ENCODE results near the gene WDR82.

Gene WDR82

DNA sequence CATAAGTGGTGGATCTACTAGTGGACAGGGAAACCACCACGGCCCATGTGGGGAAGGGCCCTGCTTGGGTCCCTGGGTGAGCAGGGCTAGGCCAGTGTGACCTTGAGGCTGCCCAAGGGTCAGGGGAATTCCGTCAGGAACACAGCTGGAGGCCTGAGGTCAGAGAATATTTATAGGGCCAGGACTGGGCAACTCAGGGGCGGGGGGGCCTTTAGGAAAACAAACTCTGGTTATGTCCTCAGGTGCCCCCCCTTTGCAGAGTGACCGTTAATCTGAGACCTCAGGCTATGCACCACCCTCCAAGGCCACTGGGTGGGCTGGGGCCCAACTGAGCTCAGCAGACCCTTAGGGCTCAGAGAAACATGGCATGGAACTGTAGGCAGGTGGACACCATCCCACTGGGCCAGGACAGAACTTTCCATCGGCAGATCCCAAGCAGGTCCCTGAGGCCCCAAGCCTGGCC is 42.0 kb downstream of the WDR82 start:
- no peak for FAIRE-seq

DNA sequence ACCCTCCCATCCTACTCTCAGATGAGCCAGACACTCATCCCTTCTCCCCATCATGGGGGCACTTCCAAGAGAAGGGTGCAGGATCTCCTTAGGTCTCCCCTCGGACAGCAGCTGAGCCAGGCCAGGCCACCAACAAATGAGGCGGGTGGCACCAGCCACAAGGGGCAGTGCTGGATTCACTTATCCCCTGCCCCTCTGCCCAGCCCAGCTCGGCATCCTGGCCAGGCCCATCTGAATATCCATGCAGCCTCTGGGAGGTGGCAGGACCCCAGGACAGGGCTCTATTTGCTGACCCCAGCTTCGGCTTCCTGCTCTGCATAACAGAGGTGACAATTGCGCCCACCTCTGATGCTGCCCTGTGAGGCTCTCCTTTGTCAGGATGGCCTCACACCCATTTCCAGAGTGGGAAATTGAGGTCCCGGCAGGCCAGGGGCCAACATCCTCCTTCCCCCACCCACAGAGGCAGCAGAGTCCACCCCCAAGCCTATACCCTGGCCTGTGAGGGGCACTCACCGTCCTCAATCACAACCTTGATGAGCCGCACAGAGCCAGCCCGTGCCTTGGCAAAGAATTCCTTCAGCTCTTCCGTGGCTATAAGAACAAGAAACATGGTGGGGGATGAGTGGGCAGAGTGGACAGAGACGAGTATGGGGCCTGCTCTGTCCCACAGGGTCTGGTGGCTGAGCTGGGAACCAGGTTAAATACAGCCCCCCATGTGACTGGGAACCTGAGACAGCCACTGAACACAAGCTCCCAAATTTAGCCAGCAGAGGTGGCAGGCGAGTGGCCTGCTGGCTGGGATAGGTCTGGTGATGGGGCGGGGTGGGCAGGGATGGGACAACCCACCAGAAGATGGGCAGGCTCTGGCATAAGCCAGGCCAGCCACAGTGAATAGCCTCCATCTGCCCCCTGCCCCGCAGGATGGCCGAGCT is 43.7 kb downstream of the WDR82 start:
- no peak for FAIRE-seq

DNA sequence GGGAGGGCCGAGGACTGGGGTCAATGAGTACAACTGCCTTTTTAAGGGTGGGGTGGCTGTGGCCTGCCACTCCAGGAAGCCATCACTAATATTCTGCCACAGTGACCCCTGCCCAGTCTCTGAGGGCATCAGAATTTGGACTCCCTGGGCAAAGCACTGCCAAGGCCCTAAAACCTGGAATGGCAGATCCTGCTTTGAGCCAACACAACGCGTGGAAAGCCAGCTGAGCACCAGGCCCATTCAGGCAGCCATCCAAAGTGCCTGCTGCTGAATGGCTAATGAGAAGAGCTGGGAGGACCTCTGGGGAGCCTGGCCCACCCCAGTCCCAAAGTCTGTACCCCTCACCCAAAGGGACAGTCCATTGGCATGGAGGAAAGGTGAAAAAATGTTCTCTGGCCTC is 44.5 kb downstream of the WDR82 start:
- FAIRE-seq = no peak

DNA sequence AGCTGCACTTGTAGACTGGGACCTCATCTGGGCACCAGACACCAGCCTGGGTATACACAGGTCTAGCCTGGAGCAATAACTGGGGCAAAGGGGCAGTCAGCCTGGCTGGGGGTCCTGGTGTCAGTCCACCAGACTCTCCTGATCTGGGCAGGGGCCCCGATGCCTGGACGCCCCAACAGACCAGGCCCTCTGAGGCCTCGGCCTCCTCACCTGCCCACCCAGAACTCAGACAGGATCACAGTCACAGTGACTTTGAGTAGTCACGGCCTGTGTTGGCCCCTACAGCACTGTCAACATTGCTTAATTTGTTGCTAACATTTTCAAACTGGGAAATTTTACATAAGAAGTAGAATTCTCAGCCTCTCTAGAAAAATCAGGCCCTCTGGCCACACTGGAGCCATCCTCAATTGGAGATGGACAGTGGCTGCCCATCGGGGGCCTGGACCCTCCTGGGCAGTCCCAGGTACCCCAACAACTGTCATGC is 45.3 kb downstream of the WDR82 start:
- no peak for FAIRE-seq

DNA sequence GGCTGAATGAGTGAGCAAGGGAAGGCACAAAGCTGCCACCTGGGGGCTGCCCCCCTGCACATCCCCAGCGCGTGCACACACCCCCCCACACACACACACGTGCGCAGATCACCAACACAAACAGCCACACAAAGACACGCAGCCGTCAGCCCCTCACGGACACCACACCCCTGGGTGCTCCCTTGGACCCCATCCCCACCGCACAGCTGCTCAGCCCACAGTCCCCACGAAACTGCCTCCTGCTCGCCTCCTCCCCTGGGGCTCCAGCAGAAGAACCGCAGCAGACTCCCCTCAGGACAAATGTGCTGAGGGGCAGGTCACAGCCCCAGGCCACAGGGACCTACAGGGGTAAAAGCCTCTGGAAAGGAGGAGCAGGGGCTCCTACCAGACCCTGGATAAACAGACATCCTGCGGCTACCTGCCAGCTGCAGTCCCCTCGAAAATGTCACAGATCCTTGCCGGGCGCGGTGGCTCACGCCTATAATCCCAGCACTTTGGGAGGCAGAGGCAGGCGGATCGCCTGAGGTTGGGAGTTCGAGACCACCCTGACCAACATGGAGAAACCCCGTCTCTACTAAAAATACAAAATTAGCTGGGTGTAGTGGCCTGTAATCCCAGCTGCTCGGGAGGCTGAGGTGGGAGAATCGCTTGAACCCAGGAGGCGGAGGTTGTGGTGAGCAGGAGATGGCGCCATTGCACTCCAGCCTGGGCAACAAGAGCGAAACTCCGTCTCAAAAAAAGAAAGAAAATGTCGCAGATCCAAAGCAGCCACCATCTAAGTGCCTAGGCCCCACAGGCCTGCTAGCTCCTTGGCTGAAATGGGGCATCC is 46.0 kb downstream of the WDR82 start:
- FAIRE-seq = no peak

DNA sequence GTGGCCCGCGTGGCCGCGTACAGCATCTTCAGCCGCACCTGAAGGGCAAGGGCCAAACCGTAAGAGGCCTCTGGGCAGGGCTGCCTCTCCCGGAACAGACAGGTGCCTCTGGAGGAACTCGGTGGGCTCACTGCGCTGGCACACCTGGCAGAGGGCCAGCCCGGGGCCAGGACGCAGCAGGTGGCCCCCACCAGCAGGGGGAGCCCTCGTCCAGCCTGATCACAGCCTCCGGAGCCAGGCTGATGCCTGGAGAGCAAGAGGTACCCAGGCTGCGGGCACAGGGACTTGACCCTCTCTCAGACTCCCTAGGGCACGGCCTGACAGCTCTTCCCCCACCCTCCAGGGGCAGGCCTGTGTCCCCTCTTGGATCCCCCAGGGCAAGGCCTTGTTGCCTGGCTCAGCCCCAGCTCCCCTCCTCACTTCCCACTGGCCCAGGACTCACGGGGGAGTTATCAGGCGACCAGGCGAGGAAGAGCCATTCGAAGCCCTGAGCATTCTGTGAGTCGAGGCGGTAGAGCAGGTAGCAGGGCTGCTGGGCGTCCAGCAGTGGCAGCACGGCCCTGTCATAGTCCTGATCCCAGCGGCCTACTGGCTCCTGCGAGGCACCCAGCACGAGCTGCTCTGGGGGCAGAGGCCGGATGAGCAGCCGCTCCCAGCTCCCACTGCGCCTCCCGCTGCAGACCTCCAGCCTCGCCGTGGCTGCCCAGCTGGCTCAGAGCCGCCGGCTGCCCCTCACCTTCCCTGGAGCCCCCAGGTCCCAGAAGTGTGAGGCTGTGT is 46.8 kb downstream of the WDR82 start:
- FAIRE-seq = no peak

DNA sequence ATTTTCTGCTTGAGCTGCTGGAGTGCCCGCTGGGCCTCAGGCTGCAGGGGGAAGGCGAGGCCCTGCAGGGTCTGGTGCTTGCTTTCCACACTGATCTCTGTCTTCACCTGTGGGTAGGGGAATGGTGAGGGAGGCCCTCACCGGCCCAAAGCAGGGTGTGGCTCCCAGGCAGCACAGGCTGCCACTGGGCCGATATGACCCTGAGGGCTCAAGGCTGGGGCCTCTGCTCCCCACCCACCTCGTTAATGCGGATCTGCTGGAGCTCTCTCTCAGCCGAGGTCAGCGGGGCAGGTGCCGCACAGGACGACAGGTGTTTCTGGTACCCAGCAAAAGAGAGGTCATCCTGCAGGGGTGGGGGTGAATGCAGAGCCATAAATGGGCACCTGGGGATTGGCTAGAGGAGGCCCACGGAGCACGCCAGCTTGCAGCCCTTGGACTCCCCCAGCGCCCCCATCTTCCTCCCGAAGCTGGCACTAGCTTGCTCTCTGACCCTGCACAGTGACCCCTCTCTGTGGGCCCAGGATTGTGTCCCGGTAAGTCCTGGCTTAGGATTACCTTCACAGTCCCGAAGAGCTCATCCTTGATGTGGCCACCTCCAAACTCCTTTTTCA is 47.5 kb downstream of the WDR82 start:
- FAIRE-seq = no peak

DNA sequence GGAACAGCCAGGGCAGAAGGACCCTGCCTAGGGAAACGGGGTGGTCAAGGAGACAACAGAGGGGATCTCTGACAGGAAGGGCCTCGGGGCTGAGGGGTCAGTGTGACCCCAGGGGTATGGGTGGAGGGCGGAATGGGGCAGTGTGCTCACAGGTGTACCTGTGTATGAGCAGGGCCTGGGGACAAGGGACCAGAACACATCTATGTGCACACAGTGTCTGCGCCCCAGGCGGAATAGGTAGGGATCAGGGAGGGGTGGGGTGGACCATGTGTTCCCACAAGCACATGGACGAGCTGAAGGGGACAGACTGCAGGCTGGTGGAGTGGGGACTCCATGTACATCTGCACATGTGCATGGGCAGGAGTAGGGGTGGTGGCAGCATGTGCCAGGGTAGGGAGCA is 48.0 kb downstream of the WDR82 start:
- FAIRE-seq = no peak

DNA sequence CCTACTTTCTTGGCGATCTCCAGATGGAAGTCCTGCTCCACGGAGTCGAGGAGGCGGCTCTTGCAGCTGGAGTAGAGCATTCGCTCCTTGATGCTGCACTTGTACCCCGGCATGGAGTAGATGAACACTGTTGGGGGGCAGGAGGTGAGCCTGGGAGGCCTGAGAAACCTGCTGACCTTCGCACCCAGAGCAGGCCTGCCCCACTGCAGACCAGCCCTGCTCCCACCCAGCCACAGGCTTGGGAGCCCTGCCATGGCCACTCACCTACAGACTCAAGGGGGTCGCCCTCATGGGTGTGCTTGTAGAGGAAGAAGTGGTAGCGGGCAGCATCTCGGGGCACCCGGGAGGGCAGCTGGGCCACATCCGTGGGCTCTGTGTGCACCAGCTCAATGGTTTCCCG is 48.8 kb downstream of the WDR82 start:
- no peak for FAIRE-seq

DNA sequence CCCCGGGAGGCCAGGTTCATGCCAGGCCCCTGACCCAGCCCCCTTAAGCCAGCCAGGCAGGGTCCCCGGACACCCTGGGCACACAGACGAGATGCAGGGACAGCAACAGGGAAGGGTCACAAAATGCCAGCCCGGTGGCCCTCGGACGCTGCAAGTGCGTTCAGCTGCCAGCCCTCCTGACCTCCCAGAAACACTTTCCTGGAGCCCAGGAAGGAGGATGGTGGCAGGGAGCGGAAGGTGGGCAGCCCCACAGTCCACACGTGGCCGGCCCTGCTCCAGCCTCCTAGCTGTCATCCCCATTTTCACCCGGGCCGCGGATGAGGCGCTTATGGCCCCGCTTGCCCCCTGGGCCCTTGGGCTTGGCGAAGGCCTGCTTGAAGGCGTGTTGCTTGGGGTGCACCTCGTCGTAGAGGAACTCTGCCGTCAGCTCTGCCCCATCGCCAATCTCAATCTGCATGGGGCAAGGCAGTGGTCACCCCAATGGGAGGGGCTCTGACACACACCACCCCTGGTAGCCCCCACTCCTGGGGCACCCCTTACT is 49.6 kb downstream of the WDR82 start:
- no peak for FAIRE-seq

DNA sequence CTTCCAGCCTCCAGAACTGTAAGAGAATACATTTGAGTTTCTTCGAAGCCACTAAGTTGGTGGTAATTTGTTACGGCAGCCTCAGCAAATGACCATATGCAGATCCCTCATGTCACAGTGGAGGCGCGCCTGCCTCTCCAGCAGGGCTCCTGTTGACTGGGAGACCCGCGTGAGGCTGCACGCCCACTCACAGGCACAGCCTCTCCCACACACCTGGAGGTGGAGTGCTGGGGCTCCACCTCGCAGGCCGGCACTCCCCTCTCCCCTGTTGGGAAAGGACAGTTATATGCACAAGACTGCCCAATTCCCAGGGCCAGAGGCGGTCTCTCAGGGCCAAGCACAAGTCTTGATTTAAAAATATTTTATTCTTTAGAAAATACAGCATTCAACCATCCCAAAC is 50.2 kb downstream of the WDR82 start:
- no peak for FAIRE-seq

DNA sequence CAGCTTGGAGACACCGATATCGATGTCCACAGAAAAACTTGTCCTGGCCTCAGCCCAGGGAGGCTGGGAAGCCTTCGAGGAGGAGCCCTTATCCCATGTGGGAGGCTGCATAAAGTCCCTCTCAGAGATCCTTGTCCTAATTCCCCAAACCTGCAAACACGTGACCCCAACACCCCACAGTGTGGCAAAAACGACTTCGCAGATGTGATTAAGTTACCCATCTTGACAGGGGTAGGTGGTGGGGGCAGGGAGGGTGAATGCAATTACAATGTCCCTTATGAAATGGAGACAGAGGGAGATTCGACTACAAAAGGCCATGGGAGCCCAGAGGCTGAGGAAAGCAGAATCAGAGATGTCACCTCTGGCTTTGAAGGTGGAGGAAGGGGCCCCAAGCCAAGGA is 50.7 kb downstream of the WDR82 start:
- FAIRE-seq = no peak

DNA sequence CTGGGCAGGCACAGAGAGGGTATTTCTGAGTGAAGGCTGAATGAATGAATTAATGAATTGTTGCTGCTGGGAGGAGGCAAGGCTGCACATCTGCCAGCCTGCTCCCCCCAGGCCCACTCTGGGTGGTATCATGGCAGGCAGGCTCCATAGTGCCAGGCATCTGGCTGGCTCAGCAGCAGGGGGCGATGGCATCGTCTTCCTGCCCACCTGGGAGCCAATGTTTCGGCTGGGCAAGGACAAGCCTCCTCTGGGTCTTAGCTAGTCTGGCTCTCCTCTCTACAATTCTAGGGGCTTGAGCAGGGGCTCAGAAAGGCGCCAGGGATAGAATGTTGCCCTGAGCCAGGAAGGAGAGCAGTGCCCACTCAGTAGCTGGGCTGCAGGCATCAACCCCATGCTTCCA is 51.3 kb downstream of the WDR82 start:
- FAIRE-seq = no peak

DNA sequence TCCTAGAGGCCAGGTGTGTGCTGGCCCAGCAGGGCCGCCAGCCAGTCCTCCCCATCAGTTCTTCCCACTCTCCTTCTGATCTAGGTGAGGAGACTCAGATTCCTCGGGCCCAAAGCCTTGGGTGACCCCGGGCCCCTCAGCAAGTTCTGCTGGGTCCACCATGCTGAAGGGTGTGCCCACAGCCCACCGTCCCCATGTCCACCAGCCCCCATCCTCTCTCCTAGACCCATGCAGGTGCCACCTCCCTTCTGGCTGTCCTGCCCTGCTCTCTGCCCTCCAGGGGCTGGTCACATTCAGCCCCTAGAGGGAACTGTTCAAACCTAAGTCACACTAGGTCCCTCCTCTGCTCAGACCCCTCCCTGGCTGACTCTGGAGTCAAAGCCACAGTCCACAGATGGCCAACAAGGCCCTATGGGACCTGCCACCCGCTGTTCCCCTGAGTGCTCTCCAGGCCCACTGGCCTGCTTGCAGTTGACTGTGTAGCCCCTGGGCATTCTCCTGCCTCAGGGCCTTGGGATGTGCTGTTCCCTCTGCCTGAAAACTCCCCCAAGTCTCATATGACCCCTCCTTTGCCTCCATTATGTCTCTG is 52.1 kb downstream of the WDR82 start:
- FAIRE-seq = no peak

DNA sequence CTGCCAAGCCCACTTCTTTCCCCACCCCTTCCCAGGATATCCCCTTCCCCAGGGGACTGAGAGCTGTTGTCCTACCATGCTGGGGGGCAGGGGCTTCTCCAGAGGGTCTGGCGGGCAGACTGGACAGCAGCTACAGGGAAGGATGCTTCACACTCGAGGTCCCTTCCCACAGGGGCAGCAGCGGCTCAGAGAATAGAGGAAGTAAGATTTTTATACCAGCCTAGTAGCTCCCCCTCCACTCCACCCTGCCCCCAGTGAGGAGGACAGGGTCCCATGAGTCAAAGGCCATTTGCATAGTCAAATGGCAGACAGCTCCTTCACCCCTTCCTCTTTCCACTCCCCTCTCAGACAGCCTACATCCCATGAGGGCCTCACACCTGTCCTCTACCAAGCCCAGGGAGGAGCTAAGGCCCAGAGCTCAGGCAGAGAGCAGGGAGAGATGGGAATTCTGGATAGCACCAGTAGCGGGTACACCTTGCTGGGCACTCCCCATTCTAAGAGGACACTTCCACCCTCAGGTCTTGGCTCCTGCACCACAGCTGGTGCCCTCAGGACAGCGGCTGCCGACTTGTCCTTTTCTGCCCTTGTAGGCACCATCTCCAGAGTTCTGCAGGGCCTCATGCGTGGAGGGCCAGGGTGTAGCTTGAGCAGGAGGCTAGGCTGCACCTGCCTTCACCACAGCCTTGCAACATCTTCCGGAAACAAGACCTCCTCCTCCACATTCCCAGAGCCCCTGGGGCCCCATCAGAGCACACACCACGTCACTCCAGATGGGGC is 52.8 kb downstream of the WDR82 start, which contains the start of gene TLR9:
Gene TLR9 (minus strand): TSS at position 194 of the 777 bp plus-strand sequence. CDS start 116 bp downstream, at position 78.
- no peak for FAIRE-seq

DNA sequence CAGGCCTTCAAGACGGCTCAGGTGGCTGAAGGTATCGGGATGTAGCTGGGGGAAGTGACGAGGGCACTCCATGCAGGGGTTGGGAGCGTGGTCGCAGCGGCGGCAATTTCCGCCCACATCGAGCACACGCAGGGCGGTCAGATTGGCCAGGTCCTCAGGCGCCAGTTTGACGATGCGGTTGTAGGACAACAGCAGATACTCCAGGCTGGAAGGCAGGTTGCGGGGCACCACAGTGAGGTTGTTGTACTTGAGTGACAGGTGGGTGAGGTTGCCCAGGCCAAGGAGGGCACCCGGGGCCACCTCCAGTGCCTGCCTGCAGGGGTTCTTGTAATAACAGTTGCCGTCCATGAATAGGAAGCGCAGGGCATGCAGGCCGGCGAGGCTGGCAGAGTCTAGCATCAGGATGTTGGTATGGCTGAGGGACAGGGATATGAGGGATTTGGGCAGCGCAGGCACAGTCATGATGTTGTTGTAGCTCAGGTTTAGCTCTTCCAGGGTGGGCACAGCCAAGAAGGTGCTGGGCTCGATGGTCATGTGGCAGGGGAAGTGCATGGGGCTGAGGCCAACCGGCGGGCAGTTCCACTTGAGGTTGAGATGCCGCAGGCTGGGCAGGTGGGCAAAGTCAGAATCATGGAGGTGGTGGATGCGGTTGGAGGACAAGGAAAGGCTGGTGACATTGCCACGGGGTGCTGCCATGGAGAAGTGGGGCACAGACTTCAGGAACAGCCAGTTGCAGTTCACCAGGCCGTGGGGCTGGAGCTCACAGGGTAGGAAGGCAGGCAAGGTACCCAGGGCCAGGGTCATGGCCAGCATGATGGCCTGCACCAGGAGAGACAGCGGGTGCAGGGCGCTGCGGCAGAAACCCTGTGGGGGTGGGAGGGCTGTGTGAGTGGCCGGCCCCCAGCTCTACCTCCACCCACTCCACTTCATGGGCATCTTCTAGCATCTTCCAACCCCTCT is 54.7 kb downstream of the WDR82 start:
- no peak for FAIRE-seq

DNA sequence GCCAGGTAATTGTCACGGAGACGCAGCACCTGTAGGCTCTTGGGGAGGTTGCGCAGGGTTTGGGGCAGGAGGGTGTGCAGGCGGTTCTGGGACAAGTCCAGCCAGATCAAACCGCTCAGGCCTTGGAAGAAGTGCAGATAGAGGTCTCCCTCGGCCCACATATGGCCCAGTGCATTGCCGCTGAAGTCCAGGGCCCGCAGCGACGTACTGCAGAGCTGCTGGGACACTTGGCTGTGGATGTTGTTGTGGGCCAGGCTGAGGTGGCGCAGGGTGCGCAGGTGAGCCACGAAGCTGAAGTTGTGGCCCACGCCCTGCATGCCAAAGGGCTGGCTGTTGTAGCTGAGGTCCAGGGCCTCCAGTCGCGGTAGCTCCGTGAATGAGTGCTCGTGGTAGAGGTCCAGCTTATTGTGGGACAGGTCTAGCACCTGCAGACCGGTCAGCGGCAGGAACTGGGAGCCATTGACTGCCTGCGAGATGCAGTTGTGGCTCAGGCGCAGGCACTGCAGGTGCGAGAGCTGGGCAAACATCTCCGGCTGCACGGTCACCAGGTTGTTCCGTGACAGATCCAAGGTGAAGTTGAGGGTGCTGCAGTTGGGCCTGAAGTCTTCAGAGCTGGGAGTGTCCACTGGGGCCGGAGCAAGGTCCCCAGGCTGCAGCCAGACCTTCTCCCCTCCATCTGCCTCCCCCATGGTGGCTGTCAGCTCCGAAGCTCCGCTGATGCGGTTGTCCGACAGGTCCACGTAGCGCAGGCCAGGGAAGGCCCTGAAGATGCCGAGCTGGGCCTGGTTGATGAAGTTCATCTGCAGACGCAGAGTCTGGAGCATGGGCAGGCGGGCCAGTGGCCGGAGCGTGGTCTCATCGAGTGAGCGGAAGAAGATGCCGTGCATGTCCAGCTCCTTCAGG is 55.9 kb downstream of the WDR82 start:
- no peak for FAIRE-seq

DNA sequence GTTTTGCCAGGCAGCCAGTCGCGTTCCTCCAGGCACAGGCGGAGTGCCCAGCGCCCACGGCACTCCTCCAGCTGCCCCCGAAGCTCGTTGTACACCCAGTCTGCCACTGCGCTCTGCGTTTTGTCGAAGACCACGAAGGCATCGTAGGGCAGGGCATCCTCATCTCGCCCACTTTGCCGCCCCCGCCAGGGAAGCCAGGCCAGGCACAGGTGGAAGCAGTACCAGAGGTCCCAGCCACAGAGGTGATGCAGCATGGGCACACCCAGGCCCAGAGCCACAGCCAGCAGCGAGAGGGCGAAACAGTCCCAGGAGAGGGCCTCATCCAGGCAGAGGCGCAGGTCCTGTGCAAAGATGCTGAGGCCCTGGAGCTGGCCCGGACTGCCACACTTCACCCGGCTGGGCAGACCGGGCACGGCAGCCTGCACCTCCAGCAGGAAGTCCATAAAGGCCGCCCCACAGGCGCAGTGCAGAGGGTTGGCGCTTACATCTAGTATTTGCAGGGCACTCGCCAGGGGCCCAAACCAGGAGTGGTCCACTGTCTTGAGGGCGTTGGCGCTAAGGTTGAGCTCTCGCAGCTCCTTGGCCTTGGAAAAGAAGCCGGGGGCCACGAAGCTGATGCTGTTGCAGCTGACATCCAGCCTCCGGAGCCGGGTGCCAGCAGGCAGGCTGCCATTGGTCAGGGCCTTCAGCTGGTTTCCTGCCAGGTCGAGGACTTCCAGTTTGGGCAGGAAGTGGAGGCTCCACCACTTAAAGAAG is 56.7 kb downstream of the WDR82 start:
- no peak for FAIRE-seq

Data from G401.6 (cell line).